Activated naive CD8-positive, alpha-beta T cell (primary cell): ENCODE data around the gene CPB2.

ENCODE experiments used
- H3K27ac Mint-ChIP-seq: one replicate; pipeline ENCODE4 v1.8.0; 2021; ENCODE audit warnings: mixed read lengths
- H3K27me3 Mint-ChIP-seq: one replicate; pipeline ENCODE4 v1.8.0; 2021; ENCODE audit warnings: mixed read lengths
- H3K36me3 Mint-ChIP-seq: one replicate; pipeline ENCODE4 v1.8.0; 2021; ENCODE audit warnings: mixed read lengths
- H3K4me1 Mint-ChIP-seq: one replicate; pipeline ENCODE4 v1.8.0; 2021; ENCODE audit warnings: low read depth, mixed read lengths
- H3K4me3 Mint-ChIP-seq: one replicate; pipeline ENCODE4 v1.8.0; 2021; ENCODE audit warnings: mild to moderate bottlenecking, mixed read lengths
- H3K9me3 Mint-ChIP-seq: one replicate; pipeline ENCODE4 v1.8.0; 2021; ENCODE audit warnings: low read depth, mixed read lengths

CPB2 gene

GRCh38 chr13:46031581-46032263, 73.1 kb downstream of the CPB2 start:
- Mint-ChIP-seq H3K9me3 (peaks cover 13% of the 10 kb centered on the region), H3K4me1 (peaks cover 37% of the 10 kb centered on the region), H3K27ac (no peak overlapping the region), H3K4me3 (no peak overlapping the region), H3K36me3 (peaks cover 44% of the 10 kb centered on the region), H3K27me3 (no peaks in the 10 kb centered on the region)

- Mint-ChIP-seq H3K27ac (no peak overlapping the region), H3K4me3 (no peak overlapping the region), H3K4me1 (peaks cover 20% of the 10 kb centered on the region), H3K36me3 (peaks cover 10% of the 10 kb centered on the region), H3K27me3 (no peaks in the 10 kb centered on the region), H3K9me3 (no peaks in the 10 kb centered on the region)
These were observed 79.7 kb downstream of the CPB2 start for GRCh38 chr13:46025157-46025556.

GRCh38 chr13:46022481-46022880, 82.4 kb downstream of the CPB2 start:
- H3K9me3 Mint-ChIP-seq = no peaks in the 10 kb centered on the region
- H3K4me3 Mint-ChIP-seq = no peak overlapping the region
- H3K4me1 Mint-ChIP-seq = peaks cover 7% of the 10 kb centered on the region
- H3K36me3 Mint-ChIP-seq = peaks cover 8% of the 10 kb centered on the region
- H3K27me3 Mint-ChIP-seq = no peaks in the 10 kb centered on the region
- H3K27ac Mint-ChIP-seq = no peak overlapping the region

DNA sequence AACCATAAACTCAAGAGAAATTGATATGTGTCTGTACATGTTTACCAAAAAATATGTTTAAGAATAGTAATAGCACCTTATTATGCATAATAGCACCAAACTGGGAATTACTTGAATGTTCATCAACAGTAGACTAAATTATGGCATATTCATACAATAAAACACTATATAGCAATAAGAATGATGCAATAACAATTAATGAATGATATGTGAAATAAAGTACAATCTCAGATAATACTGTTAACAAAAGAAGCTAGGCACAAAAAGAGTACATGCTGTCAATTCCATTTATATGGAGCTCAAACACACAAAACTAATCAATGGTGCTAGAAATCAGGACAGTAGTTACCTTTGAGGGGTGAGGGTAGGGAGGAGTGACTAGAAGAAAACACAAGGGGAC, 88.6 kb downstream of the CPB2 start:
- H3K27me3 Mint-ChIP-seq = no peaks in the 10 kb centered on the region
- H3K9me3 Mint-ChIP-seq = no peaks in the 10 kb centered on the region
- no peak overlapping the region for H3K4me3 Mint-ChIP-seq
- no peak overlapping the region for H3K27ac Mint-ChIP-seq
- peaks cover 16% of the 10 kb centered on the region for H3K36me3 Mint-ChIP-seq
- peaks cover 8% of the 10 kb centered on the region for H3K4me1 Mint-ChIP-seq

GRCh38 chr13:46015366-46015765, 89.5 kb downstream of the CPB2 start:
- Mint-ChIP-seq H3K4me1 (peaks cover 8% of the 10 kb centered on the region), H3K27ac (no peak overlapping the region), H3K36me3 (peaks cover 16% of the 10 kb centered on the region), H3K27me3 (no peaks in the 10 kb centered on the region), H3K9me3 (no peaks in the 10 kb centered on the region), H3K4me3 (no peak overlapping the region)

DNA sequence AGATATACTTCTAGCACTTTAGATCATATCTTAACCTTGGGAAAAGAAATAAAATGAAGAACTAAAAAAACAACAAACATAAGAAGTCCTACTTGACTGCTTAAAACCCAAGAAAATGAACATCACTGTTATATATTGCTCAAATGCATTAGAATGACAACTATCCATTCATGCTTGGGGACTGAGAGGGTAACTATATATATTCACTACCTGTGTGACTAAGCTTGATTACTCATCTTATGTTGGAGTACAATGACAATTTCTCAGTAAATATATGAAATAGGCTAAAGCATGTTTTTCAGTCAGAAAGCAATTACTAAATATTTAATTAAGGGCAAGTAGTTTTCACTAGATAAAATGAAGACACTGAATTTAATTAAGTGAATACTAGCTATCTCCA, 92.4 kb downstream of the CPB2 start:
- no peak overlapping the region for H3K4me3 Mint-ChIP-seq
- H3K9me3 Mint-ChIP-seq = no peaks in the 10 kb centered on the region
- H3K4me1 Mint-ChIP-seq = peaks cover 5% of the 10 kb centered on the region
- H3K27me3 Mint-ChIP-seq = no peaks in the 10 kb centered on the region
- H3K36me3 Mint-ChIP-seq = peaks cover 13% of the 10 kb centered on the region
- no peak overlapping the region for H3K27ac Mint-ChIP-seq

GRCh38 chr13:46010148-46010547, 94.7 kb downstream of the CPB2 start:
- peaks cover 7% of the 10 kb centered on the region for H3K36me3 Mint-ChIP-seq
- H3K27ac Mint-ChIP-seq = no peak overlapping the region
- no peaks in the 10 kb centered on the region for H3K27me3 Mint-ChIP-seq
- no peaks in the 10 kb centered on the region for H3K9me3 Mint-ChIP-seq
- peaks cover 5% of the 10 kb centered on the region for H3K4me1 Mint-ChIP-seq
- H3K4me3 Mint-ChIP-seq = no peak overlapping the region

DNA sequence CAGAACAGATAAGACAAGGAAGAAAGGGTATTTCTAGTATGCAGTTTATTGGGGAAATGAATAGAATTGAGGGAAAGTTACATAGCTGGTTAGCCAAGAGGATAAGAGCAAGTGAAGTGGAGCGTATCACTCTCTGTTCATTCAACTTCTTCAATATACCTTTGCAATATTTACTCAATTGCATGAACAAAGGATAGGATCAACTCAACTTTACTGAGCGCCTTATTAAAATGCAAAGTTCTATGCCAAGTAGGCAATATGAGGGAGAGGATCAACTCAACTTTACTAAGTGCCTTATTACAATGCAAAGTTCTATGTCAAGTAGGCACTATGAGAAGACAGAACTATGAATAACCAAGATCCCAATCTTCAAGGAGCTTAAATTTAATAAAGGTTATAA, 96.2 kb downstream of the CPB2 start:
- no peaks in the 10 kb centered on the region for H3K27me3 Mint-ChIP-seq
- H3K9me3 Mint-ChIP-seq = no peaks in the 10 kb centered on the region
- H3K27ac Mint-ChIP-seq = no peak overlapping the region
- H3K36me3 Mint-ChIP-seq = peaks cover 7% of the 10 kb centered on the region
- peaks cover 5% of the 10 kb centered on the region for H3K4me1 Mint-ChIP-seq
- no peak overlapping the region for H3K4me3 Mint-ChIP-seq

- H3K4me1 Mint-ChIP-seq = peaks cover 3% of the 10 kb centered on the region
- no peak overlapping the region for H3K27ac Mint-ChIP-seq
- H3K36me3 Mint-ChIP-seq = peaks cover 11% of the 10 kb centered on the region
- H3K4me3 Mint-ChIP-seq = no peak overlapping the region
- no peaks in the 10 kb centered on the region for H3K27me3 Mint-ChIP-seq
- H3K9me3 Mint-ChIP-seq = no peaks in the 10 kb centered on the region
These were observed 98.0 kb downstream of the CPB2 start for GRCh38 chr13:46006688-46007452.

DNA sequence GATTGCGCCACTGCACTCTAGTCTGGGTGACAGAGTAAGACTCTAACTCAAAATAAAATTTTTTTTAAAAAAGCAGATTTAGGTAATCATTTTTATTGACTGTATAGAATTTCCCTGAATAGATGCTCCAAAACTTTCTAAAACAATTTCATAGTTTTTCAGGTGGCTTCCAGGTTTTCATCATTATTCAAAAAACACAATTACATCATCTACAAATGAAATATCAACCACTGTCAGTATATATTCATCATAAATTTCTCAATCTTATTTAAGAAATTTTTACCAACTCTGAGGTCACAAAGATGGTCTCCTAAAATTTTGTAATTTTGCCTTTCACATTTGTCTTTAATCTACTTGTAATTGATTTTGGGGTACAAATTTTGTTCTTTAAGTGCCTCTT, 100.3 kb downstream of the CPB2 start:
- Mint-ChIP-seq H3K9me3 (no peaks in the 10 kb centered on the region), H3K4me1 (peaks cover 3% of the 10 kb centered on the region), H3K27ac (no peak overlapping the region), H3K36me3 (peaks cover 26% of the 10 kb centered on the region), H3K4me3 (no peak overlapping the region), H3K27me3 (no peaks in the 10 kb centered on the region)
